HG02610 (cell line): ENCODE results near the gene KLC1.

Source experiments
- ATAC-seq: cut with Tn5 transposase; IDR thresholded peaks from one replicate; pipeline ENCODE4 v1.9.1; 2021; ENCODE audit warnings: mild to moderate bottlenecking, moderate library complexity; ENCODE audit not compliant: unreplicated experiment

The KLC1 gene

DNA sequence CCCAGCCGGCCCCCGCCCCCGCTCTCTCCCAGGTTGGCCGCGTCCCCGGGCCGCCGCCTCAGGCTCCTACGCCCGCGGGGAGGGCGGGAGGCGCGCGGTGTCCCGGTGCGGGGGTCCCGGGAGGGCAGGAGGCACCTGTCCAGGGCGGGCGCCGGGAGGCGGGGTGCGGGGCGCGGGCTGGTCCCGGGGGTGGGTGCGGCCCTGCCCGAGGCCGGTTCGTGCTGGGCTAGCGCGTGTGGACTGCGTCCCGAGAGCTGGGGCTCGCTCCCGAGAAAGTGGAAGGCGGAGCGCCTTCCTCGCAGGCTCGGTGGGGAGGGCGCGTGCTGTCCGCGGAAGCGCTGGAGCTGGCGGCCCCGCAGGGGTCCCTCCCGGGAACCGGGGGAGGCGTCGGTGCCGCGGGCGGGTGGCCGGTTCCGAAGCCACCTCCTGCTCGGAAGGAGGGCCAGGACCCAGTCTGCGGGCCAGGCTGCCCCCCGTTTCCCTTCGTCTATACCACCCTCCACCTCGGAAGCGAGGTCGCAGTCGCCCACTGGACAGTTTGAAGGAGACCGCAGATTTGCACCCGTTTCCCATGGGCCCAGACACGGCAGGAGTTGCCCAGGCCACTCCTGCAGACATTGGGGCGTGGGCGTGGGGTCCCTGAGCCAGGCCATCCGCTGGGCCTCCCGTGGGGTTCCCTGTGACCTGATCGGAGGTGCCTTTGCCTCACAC, 87.2 kb downstream of the KLC1 start:
- no peak for ATAC-seq

DNA sequence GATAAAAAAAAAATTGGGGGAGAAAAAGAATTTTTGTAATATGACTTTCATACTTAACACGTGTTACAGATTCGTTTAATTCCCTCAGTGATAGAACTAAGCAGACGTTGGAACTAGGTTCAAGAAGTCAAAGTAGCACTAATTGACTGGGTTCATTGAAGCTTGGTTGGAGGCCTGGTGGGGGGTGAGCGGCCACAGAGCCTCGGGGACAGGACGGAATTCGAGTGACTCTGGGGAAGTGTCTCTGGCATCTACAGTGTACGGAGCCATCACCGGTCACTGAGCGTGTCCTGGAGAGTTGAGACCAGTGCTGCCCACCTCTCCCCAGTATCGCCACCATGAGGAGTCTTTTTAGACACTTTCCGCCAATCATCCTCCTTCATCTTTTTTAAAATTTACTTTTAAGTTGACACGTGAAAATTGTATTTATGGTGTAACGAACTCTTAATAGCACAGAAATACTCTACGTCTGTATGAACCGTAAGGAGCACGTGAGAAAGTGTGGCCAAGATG, 87.9 kb downstream of the KLC1 start:
- no peak for ATAC-seq

GRCh38 chr14:103718572-103718971, 89.6 kb downstream of the KLC1 start:
- no peak for ATAC-seq

DNA sequence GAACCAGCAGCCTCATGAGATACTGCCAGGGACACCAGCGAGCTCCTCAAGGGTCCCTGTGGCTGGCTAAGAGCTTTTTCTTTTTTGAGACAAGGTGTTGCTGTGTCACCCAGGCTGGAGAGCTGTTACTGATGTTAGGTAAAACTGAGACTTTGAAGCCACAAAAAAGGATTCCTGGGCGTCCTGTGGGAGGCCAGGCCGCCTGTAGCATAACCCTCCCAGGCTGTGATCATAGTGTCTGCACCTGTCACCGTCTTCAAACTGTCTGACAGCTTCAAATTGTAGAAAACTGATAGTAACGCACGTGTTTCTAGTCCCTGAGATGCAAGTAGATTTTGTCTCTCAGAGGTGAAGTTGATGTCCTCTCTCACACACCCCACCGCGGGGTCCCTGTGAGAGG, 90.7 kb downstream of the KLC1 start:
- ATAC-seq = no peak

GRCh38 chr14:103721334-103722120, 92.5 kb downstream of the KLC1 start:
- no peak for ATAC-seq

- no peak for ATAC-seq
Measured at GRCh38 chr14:103723748-103724081, 94.7 kb downstream of the KLC1 start.

- no peak for ATAC-seq
Measured at GRCh38 chr14:103724116-103724515, 95.1 kb downstream of the KLC1 start.

GRCh38 chr14:103725001-103725682, 96.1 kb downstream of the KLC1 start:
- no peak for ATAC-seq

GRCh38 chr14:103725739-103726395, 96.9 kb downstream of the KLC1 start:
- ATAC-seq = no peak

DNA sequence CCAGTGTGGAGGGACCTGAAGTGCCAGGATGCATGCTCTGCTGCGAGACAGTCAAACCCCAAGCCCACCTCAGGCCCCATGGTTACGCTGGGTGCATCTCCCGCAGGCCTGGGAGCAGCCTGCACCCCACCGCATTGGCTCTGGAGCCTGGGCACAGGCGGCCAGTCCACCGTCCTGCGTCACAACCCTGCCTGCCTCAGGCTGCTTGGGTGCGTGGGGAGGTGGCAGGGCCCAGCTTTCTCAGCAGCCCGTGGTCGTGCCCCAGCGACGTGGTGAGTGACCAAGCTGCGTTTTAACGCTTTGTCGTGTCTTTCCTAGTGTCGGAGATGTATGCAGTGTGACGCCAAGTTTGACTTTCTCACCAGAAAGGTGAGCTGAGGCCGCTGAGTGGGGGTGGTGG, 97.5 kb downstream of the KLC1 start:
- no peak for ATAC-seq

- no peak for ATAC-seq
Measured at GRCh38 chr14:103727313-103727980, 98.4 kb downstream of the KLC1 start.

DNA sequence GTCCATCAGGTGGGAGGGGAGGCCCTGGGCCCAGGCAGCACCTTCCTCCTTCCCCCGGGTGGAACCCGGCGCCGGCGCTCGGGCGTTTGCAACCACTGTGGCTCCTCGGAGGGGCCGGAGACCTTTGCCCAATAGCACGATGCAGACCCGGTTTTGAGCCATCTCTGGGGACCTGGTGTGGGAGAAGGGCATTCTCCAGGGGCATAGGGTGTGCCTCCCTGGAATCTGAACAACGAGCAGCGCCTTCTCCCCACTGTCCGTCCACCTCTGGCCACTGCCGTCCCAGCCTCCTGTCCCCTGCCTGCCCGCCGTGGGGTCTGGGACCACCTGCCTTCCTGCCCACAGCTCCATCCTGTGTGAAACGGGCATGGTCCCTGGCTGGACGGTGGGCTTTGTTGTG, 99.1 kb downstream of the KLC1 start:
- ATAC-seq = no peak

GRCh38 chr14:103728721-103729120, 99.7 kb downstream of the KLC1 start:
- ATAC-seq = no peak

DNA sequence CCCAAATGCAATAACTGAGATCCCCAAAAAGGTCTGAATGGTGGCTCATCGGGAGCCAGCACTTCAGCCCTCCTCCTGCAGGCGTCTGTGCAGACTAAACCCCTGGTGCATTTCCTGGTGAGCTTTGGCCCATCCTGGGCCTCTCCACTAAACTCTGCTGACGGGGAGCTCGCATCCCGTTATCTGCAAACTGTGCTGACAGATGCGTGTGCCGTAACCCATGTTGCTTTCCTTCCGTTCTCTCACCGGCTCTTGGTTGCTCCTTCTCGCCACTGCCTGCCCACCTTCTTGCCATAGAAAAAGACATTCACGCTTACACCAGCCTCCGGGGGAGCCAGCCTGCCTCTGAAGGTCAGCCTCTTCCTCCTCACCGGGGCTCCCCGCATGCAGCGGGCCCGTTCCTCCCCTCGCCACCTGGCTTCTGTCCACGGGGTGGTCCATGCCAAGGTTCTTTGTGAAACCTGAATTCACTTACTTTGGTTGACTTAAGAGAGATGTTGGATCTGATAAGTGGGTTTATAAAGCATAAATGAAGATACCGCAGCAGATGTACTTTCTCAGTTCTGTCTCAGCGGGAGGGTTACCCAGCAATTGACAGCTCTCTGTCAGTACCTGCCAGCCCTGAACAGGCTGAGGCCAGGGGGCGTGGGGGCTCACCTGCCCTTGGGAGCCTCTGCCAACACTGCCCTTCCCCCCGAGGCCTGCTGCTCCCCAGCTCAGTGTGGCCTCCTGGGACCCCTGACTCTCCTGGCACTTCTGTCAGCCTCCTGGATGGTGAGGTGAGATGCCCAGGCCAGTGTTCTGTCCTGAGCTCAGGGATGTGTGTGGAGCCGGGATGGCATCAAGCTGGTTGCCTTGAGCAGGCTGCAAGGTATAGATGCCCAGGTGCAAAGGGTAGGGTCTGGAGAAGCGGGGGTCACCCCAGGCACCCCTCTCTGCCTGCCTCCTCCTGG, 100.8 kb downstream of the KLC1 start:
- no peak for ATAC-seq

DNA sequence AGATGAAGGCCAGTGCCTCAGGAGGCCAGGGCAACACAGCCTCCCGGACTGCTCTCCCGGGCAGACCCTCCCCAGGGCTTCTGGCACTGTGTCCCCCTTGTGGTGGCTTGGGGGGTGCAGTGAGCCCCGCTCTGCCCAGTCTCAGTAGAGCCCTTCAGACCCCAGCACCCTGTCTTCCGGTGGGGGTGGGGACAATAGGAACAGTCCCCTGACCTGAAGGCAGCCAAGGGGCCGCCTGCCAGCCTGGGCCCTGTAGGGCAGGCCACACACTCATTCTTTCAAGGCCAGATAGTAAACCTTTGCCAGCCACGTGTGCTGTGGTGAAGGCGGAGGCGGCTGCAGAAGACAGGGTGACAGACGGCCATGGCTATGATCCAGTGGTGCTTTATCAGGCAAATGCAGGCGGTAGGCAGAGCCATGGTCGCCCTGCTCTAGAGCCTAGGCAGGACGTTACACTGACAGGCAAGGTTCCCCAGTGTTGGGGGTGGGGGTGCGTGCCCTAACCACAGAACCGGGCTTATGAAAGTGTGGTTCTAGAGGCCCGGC, 101.6 kb downstream of the KLC1 start:
- no peak for ATAC-seq

GRCh38 chr14:103731481-103731880, 102.5 kb downstream of the KLC1 start:
- ATAC-seq = no peak

DNA sequence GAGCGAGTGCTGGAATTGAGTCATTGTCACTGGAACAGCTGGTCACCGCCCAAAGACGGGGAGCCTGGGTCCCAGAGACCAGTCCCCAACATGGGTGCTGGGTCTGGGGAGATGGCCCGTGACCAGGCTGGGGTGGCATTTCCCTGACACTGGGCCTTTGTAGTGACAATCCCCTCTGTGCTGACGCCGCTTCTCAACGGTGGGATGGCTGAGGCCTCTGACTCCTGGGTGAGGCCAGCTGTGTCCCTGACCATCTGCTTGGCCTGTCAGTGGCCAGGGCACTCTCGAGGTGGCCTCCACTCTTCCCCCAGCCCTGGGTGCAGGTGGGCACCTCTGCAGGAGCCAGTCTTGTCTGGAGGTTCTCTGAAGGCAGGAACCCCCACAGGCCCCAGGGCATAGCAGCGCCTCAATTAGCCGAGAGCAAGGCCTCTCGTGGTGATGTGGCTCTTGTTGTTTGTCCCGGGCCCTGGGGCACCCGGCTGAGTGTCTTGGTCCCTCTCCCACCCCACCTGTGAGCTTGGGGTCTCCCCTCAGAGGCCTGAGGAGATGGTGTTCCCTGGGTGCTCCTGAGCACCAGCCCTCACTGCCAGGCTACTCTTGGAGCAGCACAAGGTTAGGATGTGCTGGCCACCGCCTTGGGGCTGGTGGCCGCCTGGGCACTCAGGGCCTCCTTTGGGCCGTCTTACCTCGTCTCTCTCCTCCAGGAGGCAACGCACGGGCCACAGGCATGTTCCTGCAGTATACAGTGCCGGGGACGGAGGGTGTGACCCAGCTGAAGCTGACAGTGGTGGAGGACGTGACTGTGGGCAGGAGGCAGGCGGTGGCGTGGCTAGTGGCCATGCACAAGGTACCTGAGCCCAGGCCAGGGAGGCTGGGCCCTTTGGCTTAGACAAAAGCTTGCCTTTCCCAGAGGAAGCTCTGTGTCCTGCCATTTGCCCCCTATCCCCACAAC, 103.2 kb downstream of the KLC1 start:
- no peak for ATAC-seq
